Trophoblast cell (in vitro differentiated cells and primary cell): ENCODE data around the gene FRMD1.

Source experiments
- DNase-seq, 2 donors: peaks; one replicate each; pipeline ENCODE4 v3.0.0-alpha.2; 2016
- H2AFZ ChIP-seq: 2 replicates; pipeline ENCODE4 v1.6.1; 2013; ENCODE audit warnings: low read length, moderate library complexity, mild to moderate bottlenecking; ENCODE audit not compliant: insufficient read depth, poor library complexity
- H2AK5ac ChIP-seq: 2 replicates; pipeline ENCODE4 v1.6.1; 2013; ENCODE audit warnings: mild to moderate bottlenecking, low read length
- H2BK120ac ChIP-seq: 2 replicates; pipeline ENCODE4 v1.6.1; 2013; ENCODE audit warnings: low read length, mild to moderate bottlenecking, moderate library complexity; ENCODE audit not compliant: insufficient read depth, poor library complexity
- H2BK12ac ChIP-seq: 2 replicates; pipeline ENCODE4 v1.6.1; 2013; ENCODE audit warnings: mild to moderate bottlenecking, low read length, moderate library complexity
- H2BK5ac ChIP-seq: 2 replicates; pipeline ENCODE4 v1.6.1; 2013; ENCODE audit warnings: low read length, low read depth, moderate library complexity, mild to moderate bottlenecking; ENCODE audit not compliant: poor library complexity
- H3K14ac ChIP-seq: 2 replicates; pipeline ENCODE4 v1.6.1; 2013; ENCODE audit warnings: mild to moderate bottlenecking, low read length
- H3K18ac ChIP-seq: 2 replicates; pipeline ENCODE4 v1.6.1; 2013; ENCODE audit warnings: mild to moderate bottlenecking, low read length
- H3K23ac ChIP-seq: 2 replicates; pipeline ENCODE4 v1.6.1; 2013; ENCODE audit warnings: low read length
- H3K27ac ChIP-seq: 2 replicates; pipeline ENCODE4 v1.5.1; 2013; ENCODE audit warnings: low read depth, mild to moderate bottlenecking, inconsistent platforms, low read length, moderate library complexity
- H3K27me3 ChIP-seq: 2 replicates; pipeline ENCODE4 v1.6.1; 2013; ENCODE audit warnings: inconsistent platforms, mild to moderate bottlenecking, low read length, moderate library complexity; ENCODE audit not compliant: insufficient read depth
- H3K36me3 ChIP-seq, 2 experiments: 1 replicate in 1 of 2; 2 replicates in 1 of 2; pipeline ENCODE4 v1.6.1; 2013; ENCODE audit warnings: low read length in 2 of 2, mild to moderate bottlenecking in 2 of 2, moderate library complexity in 1 of 2; ENCODE audit not compliant: insufficient read depth in 2 of 2, control insufficient read depth in 1 of 2
- H3K4ac ChIP-seq: 2 replicates; pipeline ENCODE4 v1.6.1; 2013; ENCODE audit warnings: low read depth, mild to moderate bottlenecking, low read length, moderate library complexity
- H3K4me1 ChIP-seq, 2 experiments: 1 replicate in 1 of 2; 2 replicates in 1 of 2; pipeline ENCODE4 v1.6.1; 2013; ENCODE audit warnings: low read length in 2 of 2, mild to moderate bottlenecking in 2 of 2, moderate library complexity in 1 of 2; ENCODE audit not compliant: insufficient read depth in 2 of 2, control insufficient read depth in 1 of 2
- H3K4me2 ChIP-seq: 2 replicates; pipeline ENCODE4 v1.6.1; 2013; ENCODE audit warnings: inconsistent platforms, mild to moderate bottlenecking, low read length, moderate library complexity
- H3K4me3 ChIP-seq: 2 replicates; pipeline ENCODE4 v1.5.1; 2013; ENCODE audit warnings: mild to moderate bottlenecking, low read depth, low read length, inconsistent platforms
- H3K79me1 ChIP-seq: one replicate; pipeline ENCODE4 v1.6.1; 2013; ENCODE audit warnings: low read length
- H3K79me2 ChIP-seq: 2 replicates; pipeline ENCODE4 v1.6.1; 2013; ENCODE audit warnings: low read length, mild to moderate bottlenecking; ENCODE audit not compliant: control insufficient read depth, insufficient read depth, poor library complexity
- H3K9ac ChIP-seq: 2 replicates; pipeline ENCODE4 v1.6.1; 2013; ENCODE audit warnings: mild to moderate bottlenecking, low read length
- H3K9me3 ChIP-seq: 2 replicates; pipeline ENCODE4 v1.6.1; 2013; ENCODE audit warnings: low read depth, mild to moderate bottlenecking, control low read depth, inconsistent platforms, low read length; ENCODE audit not compliant: insufficient read depth
- H4K12ac ChIP-seq: 2 replicates; pipeline ENCODE4 v1.6.1; 2013; ENCODE audit warnings: low read depth, mild to moderate bottlenecking, low read length, moderate library complexity
- H4K8ac ChIP-seq: 2 replicates; pipeline ENCODE4 v1.6.1; 2013; ENCODE audit warnings: low read depth, mild to moderate bottlenecking, low read length, moderate library complexity
- H4K91ac ChIP-seq: one replicate; pipeline ENCODE4 v1.6.1; 2013; ENCODE audit warnings: low read depth, mild to moderate bottlenecking, low read length, moderate library complexity
- WGBS: extraction: QIAGEN DNeasy Blood & Tissue Kit; methylation state at CpG from one replicate; pipeline ENCODE4 v1.1.7; 2013; ENCODE audit warnings: missing lambda C conversion rate; ENCODE audit not compliant: insufficient read length, insufficient coverage; ENCODE audit errors: extremely low coverage; 5-methylcytosine and 5-hydroxymethylcytosine counted together

Gene FRMD1

DNA sequence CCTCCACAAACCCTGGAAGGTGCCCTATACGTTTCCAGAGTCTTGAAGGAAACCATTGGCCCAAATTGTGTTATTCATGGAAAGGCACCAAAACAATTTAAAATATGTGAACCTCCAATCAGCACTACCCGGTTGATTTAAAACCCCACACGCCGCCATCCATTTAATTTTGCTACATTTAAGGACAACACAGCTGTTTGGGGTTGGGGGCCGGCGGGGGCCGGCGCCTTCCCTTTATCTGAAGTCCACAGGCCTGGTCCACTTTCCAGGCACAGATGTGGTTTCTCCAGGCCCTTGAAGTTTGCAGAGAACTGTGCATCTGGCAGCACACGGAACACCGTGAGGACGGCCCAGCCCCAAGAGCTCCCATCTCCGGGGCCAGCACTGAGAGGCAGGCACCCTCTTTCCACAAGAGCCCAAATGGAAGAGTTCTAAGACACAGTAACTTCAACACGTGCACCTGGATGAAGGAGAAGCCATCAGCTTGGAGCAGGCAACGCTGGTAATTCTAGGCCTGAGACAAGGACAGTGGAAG lies 16.8 kb upstream of the FRMD1 start:
- no peak overlapping the region for H2AK5ac ChIP-seq
- no peak overlapping the region for H2BK12ac ChIP-seq
- H3K36me3 ChIP-seq, result no peaks in the 10 kb centered on the region
- no peak overlapping the region for H3K4me2 ChIP-seq
- H2AFZ ChIP-seq, result no peak overlapping the region
- no peak overlapping the region for H3K23ac ChIP-seq
- H3K79me1 ChIP-seq, result no peaks in the 10 kb centered on the region
- no peaks in the 10 kb centered on the region for H3K4me1 ChIP-seq
- H3K79me2 ChIP-seq, result no peaks in the 10 kb centered on the region
- no peak overlapping the region for H2BK5ac ChIP-seq
- peaks cover 3% of the 10 kb centered on the region for H3K9me3 ChIP-seq
- no peak overlapping the region for H3K18ac ChIP-seq
- no peak overlapping the region for H3K9ac ChIP-seq
- H3K27ac ChIP-seq, result no peak overlapping the region
- no peak for DNase-seq
- H2BK120ac ChIP-seq, result no peak overlapping the region
- H3K4ac ChIP-seq, result no peak overlapping the region
- H3K4me3 ChIP-seq, result no peak overlapping the region
- no peak overlapping the region for H3K14ac ChIP-seq
- no peak overlapping the region for H4K12ac ChIP-seq
- WGBS, result no CpG with 5 or more reads among the region's 14 CpGs
- no peak overlapping the region for H4K91ac ChIP-seq
- H3K27me3 ChIP-seq, result no peaks in the 10 kb centered on the region
- H4K8ac ChIP-seq, result no peak overlapping the region

DNA sequence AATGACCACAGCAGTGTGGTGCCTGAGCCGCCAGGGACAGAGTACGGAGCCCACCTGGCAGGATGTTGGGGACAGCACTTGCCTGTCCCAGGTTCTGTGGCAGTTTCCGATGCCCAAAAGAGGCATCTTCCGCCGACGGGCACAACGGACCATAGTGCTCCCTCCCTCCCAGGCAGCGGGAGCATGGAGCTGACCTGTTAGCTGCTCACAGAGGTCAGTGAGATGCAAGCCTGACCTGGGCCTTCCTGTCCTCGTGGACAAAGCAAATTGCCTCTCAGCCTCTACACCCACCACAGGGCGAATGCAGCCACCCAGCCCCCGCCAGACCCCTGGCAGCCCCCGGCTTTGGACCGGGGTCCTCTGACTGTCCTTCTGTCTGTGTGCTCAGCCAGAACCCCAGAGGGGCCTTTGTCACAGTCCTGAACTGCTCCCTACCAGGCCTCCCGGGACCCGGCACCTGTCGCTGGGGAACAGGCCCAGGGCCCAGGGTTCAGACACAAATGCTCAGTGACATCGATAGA lies 16.2 kb upstream of the FRMD1 start:
- Histone ChIP-seq H3K27me3 (no peaks in the 10 kb centered on the region), H4K8ac (no peak overlapping the region), H3K9me3 (peaks cover 3% of the 10 kb centered on the region), H3K4ac (no peak overlapping the region), H3K4me1 (no peaks in the 10 kb centered on the region), H3K14ac (no peak overlapping the region), H2AK5ac (no peak overlapping the region), H3K9ac (no peak overlapping the region), H2BK5ac (no peak overlapping the region), H4K12ac (no peak overlapping the region), H3K79me1 (no peaks in the 10 kb centered on the region), H3K23ac (no peak overlapping the region), H3K36me3 (no peaks in the 10 kb centered on the region), H3K18ac (no peak overlapping the region), H3K27ac (no peak overlapping the region), H3K4me3 (no peak overlapping the region), H2BK120ac (no peak overlapping the region), H3K4me2 (no peak overlapping the region), H3K79me2 (no peaks in the 10 kb centered on the region), H2AFZ (no peak overlapping the region), H2BK12ac (no peak overlapping the region), H4K91ac (no peak overlapping the region)
- DNase-seq, result no peak
- whole genome bisulfite sequencing, result no CpG with 5 or more reads among the region's 17 CpGs

DNA sequence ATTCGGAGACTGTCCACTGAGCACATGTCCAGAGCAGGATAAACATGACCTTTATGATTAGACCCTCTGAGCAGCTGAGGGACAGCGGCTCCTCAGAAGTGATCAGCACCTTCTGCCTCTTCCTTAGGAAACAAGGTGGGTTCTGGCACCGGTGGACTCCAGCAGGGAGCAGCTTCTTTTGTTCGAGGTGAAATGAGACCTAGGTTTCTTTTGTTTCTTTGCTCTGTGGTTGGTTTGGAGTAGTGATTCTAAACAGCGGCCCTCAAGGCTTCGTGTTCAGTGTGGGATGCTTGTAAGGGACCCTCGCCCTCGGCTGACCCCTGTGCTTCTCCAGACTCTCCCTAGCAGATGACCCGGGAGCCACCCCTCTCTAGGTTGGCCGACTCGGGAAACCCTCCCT lies 14.6 kb upstream of the FRMD1 start:
- Histone ChIP-seq H3K27ac (no peak overlapping the region), H2AFZ (no peak overlapping the region), H3K4me2 (no peak overlapping the region), H3K27me3 (no peaks in the 10 kb centered on the region), H4K12ac (no peak overlapping the region), H3K36me3 (no peaks in the 10 kb centered on the region), H3K18ac (no peak overlapping the region), H3K14ac (no peak overlapping the region), H2BK5ac (no peak overlapping the region), H3K4ac (no peak overlapping the region), H3K79me1 (no peaks in the 10 kb centered on the region), H3K9me3 (peaks cover 3% of the 10 kb centered on the region), H3K4me3 (no peak overlapping the region), H3K23ac (no peak overlapping the region), H4K91ac (no peak overlapping the region), H3K4me1 (peaks cover 4 to 5% of the 10 kb centered on the region in 2 experiments), H3K9ac (no peak overlapping the region), H2AK5ac (no peak overlapping the region), H2BK120ac (no peak overlapping the region), H3K79me2 (no peaks in the 10 kb centered on the region), H2BK12ac (no peak overlapping the region), H4K8ac (no peak overlapping the region)
- DNase-seq, result no peak
- no CpG with 5 or more reads among the region's 11 CpGs for WGBS

DNA sequence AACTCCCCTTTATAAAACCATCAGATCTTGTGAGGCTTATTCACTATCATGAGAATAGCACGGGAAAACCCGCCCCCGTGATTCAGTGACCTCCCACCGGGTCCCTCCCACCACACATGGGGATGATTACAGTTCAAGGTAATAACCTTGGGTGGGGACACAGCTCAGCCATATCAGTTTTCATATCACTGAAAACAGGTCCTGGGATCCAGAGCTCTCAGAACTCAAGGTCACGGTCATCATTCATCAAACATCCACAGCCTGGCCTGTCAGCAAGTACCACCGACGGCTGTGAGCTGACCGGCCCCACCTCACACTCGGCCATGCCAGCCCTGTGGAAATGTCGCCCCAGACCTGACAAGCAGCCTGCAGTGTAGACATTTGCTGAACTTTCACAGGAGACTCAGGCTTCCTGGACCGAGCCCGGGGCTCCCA lies 14.1 kb upstream of the FRMD1 start:
- DNase-seq, result no peak
- H3K4me2 ChIP-seq, result no peak overlapping the region
- H2AFZ ChIP-seq, result no peak overlapping the region
- no peak overlapping the region for H3K4me3 ChIP-seq
- H4K8ac ChIP-seq, result no peak overlapping the region
- no peak overlapping the region for H4K91ac ChIP-seq
- H3K27me3 ChIP-seq, result no peaks in the 10 kb centered on the region
- H3K4me1 ChIP-seq, result peaks cover 8 to 10% of the 10 kb centered on the region in 2 experiments
- H3K18ac ChIP-seq, result no peak overlapping the region
- no peak overlapping the region for H3K4ac ChIP-seq
- no peak overlapping the region for H3K9ac ChIP-seq
- H4K12ac ChIP-seq, result no peak overlapping the region
- no peaks in the 10 kb centered on the region for H3K79me1 ChIP-seq
- H3K14ac ChIP-seq, result no peak overlapping the region
- no CpG with 5 or more reads among the region's 12 CpGs for WGBS
- H3K36me3 ChIP-seq, result no peaks in the 10 kb centered on the region
- peaks cover 3% of the 10 kb centered on the region for H3K9me3 ChIP-seq
- no peak overlapping the region for H3K23ac ChIP-seq
- no peak overlapping the region for H2BK12ac ChIP-seq
- no peak overlapping the region for H3K27ac ChIP-seq
- no peaks in the 10 kb centered on the region for H3K79me2 ChIP-seq
- no peak overlapping the region for H2BK5ac ChIP-seq
- H2BK120ac ChIP-seq, result no peak overlapping the region
- H2AK5ac ChIP-seq, result no peak overlapping the region
